NB4 (cell line): ENCODE measurements around the gene PLEKHG4B.

ENCODE experiments used
- CTCF ChIP-seq: IDR thresholded peaks from one replicate; pipeline ENCODE4 v1.5.1; 2012; ENCODE audit warnings: low read depth, low read length
- POLR2A ChIP-seq: IDR thresholded peaks from 2 replicates; pipeline ENCODE4 v1.6.1; 2011; ENCODE audit warnings: mild to moderate bottlenecking; ENCODE audit not compliant: insufficient read length; ENCODE audit errors: extremely low read depth
- TF ChIP-seq, protein P1 (sequence below): IDR thresholded peaks from 2 replicates; pipeline ENCODE4 v1.6.1; 2011; ENCODE audit warnings: low read depth, low read length

- no peak for TF ChIP-seq CTCF
- no peak for TF ChIP-seq POLR2A
- TF ChIP-seq, protein P1, sequence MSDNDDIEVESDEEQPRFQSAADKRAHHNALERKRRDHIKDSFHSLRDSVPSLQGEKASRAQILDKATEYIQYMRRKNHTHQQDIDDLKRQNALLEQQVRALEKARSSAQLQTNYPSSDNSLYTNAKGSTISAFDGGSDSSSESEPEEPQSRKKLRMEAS: no peak
Measured at GRCh38 chr5:54876-55569, 36.9 kb upstream of the PLEKHG4B start.
